ENCODE measurements around the gene OR2T5.
"Not testable (repeated sequence)": the region's sequence is repeated elsewhere in the genome, so short reads cannot be mapped to it uniquely, and the experiment has no call there.

OR2T5 gene

GRCh38 chr1:248510217-248510616 lies 21.8 kb downstream of the OR2T5 start:
- not testable (repeated sequence) for DNase-seq

GRCh38 chr1:248521856-248522255 lies 33.5 kb downstream of the OR2T5 start:
- no peak for DNase-seq

GRCh38 chr1:248537449-248537848 lies 49.1 kb downstream of the OR2T5 start:
- not testable (repeated sequence) for DNase-seq
